VCaP (cell line): ENCODE results near the gene LDLRAD4.

Experiments used
- H3K27ac ChIP-seq: fragments of 450-650 bp; 2 replicates; pipeline ENCODE4 v1.5.1; 2017
- CTCF ChIP-seq: fragments of 450-650 bp; conservative IDR thresholded peaks from 2 replicates; pipeline ENCODE4 v1.5.1; 2017; ENCODE audit warnings: mild to moderate bottlenecking, moderate library complexity

LDLRAD4 gene

DNA sequence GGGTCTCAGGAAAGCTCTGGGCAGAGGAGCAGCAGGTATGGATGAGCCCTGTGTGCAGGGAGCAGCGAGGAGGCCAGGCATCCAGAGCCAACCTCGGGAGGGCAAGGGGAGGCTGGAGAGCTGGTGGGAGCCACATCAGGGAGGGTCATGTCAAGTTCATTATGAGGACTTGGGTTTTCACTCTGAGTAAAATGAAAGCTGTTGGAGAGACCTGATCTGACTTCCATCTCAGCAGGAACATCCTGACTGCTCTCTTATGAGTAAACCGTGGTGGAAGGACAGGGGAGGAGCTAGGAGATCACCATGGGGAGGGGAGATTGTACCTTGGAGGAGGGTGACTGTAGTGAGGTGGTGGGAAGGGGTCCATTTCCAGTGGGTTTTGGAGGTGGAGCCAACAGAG, 209.8 kb downstream of the LDLRAD4 start:
- H3K27ac ChIP-seq, result no peak overlapping the region
- TF ChIP-seq CTCF, result no peak

GRCh38 chr18:13429016-13429415, 210.5 kb downstream of the LDLRAD4 start:
- no peak overlapping the region for H3K27ac ChIP-seq
- TF ChIP-seq CTCF, result no peak

GRCh38 chr18:13429884-13430510, 211.4 kb downstream of the LDLRAD4 start:
- no peak overlapping the region for H3K27ac ChIP-seq
- no peak for TF ChIP-seq CTCF

DNA sequence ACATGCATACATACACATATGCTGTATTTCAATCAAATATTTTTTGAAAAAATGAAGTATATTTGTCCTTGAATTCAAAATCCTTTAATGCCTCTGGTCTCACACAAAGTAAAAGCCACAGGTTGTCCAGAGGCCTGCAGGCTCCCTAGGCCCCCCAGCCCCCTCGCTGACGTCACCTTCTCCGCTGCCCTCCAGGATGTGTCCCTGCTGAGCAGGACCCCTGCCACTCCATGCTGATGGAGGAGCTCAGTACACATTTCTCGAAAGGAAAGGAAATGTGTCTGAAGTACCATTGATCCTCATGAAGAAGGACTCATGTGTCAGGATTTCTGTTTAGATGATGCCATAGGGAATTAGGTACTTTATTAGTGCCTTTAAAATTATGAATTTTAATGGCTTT, 212.1 kb downstream of the LDLRAD4 start:
- TF ChIP-seq CTCF, result no peak
- H3K27ac ChIP-seq, result no peak overlapping the region

GRCh38 chr18:13431886-13432285, 213.3 kb downstream of the LDLRAD4 start:
- H3K27ac ChIP-seq, result no peak overlapping the region
- TF ChIP-seq CTCF, result no peak

GRCh38 chr18:13433125-13433524, 214.6 kb downstream of the LDLRAD4 start:
- no peak overlapping the region for H3K27ac ChIP-seq
- no peak for TF ChIP-seq CTCF

DNA sequence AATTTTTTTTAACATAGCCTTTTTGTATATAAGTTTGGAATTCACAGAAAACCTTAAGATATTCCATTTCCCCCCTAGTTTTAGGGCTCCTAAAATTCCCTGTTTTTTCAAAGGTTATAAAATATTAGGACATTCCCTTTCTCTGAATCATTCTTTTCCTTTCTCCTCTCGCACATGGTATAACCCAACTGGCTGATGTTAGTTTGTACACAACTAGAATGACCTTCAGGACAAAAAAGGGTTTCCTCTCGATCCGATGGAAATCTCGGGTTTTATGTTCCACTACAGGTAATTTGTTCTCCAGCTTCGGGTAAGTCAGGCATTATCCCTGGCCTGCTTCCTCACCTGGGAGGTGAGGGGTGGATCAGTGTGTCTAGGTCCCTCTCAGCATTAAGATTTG, 215.1 kb downstream of the LDLRAD4 start:
- no peak for TF ChIP-seq CTCF
- no peak overlapping the region for H3K27ac ChIP-seq
